Neural cell (in vitro differentiated cells): ENCODE results near the gene CBLB.

Source experiments
- EZH2 ChIP-seq: fragments of 200-600, 300-800 bp; shearing (Covaris generic), sonication (generic); IDR thresholded peaks from 2 replicates; pipeline ENCODE4 v1.6.1; 2014; ENCODE audit warnings: antibody characterized with exemption, low read length, borderline replicate concordance, mild to moderate bottlenecking; ENCODE audit not compliant: insufficient read depth, poor library complexity, severe bottlenecking
- MXI1 ChIP-seq: fragments of 450-650 bp; conservative IDR thresholded peaks from 2 replicates; pipeline ENCODE4 v1.6.1; 2014; ENCODE audit warnings: antibody characterized with exemption, mild to moderate bottlenecking; ENCODE audit not compliant: poor library complexity, severe bottlenecking
- RAD21 ChIP-seq: fragments of 450-650 bp; conservative IDR thresholded peaks from 2 replicates; pipeline ENCODE4 v1.6.1; 2014; ENCODE audit warnings: antibody characterized with exemption, mild to moderate bottlenecking, moderate library complexity
- TAF1 ChIP-seq: IDR thresholded peaks from 2 replicates; pipeline ENCODE4 v1.6.1; 2012; ENCODE audit warnings: low read depth
- TF ChIP-seq, protein P1 (sequence below): fragments of 450-650 bp; IDR thresholded peaks from 2 replicates; pipeline ENCODE4 v1.5.1; 2014; ENCODE audit warnings: antibody characterized with exemption, mild to moderate bottlenecking, moderate library complexity; ENCODE audit not compliant: poor library complexity, severe bottlenecking

DNA sequence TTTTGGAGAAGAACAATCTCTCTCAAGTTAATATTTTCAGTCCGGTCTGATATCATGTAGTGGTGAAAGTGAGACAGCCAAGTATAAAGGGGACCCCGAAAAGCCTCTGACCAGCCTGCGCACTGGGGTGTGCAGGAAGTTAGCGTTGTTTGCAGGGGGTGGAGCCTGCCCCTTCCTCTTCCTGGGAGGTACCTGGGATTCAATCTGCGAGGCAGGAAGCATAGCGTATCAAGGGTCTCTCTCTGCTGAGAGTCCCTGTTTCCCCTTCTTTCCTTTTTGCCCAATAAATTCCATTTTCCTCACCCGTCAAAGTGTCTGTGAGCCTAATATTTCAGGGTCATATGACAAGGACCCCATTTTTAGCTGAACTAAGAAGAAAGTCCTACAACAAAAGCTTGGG, 44.8 kb upstream of the CBLB start:
- TF ChIP-seq, protein P1, sequence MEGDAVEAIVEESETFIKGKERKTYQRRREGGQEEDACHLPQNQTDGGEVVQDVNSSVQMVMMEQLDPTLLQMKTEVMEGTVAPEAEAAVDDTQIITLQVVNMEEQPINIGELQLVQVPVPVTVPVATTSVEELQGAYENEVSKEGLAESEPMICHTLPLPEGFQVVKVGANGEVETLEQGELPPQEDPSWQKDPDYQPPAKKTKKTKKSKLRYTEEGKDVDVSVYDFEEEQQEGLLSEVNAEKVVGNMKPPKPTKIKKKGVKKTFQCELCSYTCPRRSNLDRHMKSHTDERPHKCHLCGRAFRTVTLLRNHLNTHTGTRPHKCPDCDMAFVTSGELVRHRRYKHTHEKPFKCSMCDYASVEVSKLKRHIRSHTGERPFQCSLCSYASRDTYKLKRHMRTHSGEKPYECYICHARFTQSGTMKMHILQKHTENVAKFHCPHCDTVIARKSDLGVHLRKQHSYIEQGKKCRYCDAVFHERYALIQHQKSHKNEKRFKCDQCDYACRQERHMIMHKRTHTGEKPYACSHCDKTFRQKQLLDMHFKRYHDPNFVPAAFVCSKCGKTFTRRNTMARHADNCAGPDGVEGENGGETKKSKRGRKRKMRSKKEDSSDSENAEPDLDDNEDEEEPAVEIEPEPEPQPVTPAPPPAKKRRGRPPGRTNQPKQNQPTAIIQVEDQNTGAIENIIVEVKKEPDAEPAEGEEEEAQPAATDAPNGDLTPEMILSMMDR: no peak
- TF ChIP-seq MXI1: no peak
- TF ChIP-seq TAF1: no peak
- no peak for TF ChIP-seq RAD21
- TF ChIP-seq EZH2: no peak
